Myocyte (in vitro differentiated cells): Measurements from ENCODE around the gene CFAP44. TPM values are rescaled to one million over a fixed set of nuclear protein-coding genes. Genes with fewer than 3 reads are reported as not detected.
"Not testable (repeated sequence)": the region's sequence is repeated elsewhere in the genome, so short reads cannot be mapped to it uniquely, and the experiment has no call there.

Source experiments
- DNase-seq: peaks from one replicate; pipeline ENCODE4 v3.0.0-alpha.2; 2012; ENCODE audit warnings: low read depth
- polyA plus RNA-seq: library from polyadenylated mRNA; unstranded; fragments of >200 nt; gene quantifications from one replicate; pipeline ENCODE4 v1.2.1, GENCODE V29; 2012; ENCODE audit warnings: missing spikeins
- total RNA-seq: library from RNA; depleted of rRNA; stranded (reverse); fragments of >200 nt; gene quantifications from 2 replicates; pipeline ENCODE4 v1.2.3, GENCODE V29; 2014

The CFAP44 gene, protein sequence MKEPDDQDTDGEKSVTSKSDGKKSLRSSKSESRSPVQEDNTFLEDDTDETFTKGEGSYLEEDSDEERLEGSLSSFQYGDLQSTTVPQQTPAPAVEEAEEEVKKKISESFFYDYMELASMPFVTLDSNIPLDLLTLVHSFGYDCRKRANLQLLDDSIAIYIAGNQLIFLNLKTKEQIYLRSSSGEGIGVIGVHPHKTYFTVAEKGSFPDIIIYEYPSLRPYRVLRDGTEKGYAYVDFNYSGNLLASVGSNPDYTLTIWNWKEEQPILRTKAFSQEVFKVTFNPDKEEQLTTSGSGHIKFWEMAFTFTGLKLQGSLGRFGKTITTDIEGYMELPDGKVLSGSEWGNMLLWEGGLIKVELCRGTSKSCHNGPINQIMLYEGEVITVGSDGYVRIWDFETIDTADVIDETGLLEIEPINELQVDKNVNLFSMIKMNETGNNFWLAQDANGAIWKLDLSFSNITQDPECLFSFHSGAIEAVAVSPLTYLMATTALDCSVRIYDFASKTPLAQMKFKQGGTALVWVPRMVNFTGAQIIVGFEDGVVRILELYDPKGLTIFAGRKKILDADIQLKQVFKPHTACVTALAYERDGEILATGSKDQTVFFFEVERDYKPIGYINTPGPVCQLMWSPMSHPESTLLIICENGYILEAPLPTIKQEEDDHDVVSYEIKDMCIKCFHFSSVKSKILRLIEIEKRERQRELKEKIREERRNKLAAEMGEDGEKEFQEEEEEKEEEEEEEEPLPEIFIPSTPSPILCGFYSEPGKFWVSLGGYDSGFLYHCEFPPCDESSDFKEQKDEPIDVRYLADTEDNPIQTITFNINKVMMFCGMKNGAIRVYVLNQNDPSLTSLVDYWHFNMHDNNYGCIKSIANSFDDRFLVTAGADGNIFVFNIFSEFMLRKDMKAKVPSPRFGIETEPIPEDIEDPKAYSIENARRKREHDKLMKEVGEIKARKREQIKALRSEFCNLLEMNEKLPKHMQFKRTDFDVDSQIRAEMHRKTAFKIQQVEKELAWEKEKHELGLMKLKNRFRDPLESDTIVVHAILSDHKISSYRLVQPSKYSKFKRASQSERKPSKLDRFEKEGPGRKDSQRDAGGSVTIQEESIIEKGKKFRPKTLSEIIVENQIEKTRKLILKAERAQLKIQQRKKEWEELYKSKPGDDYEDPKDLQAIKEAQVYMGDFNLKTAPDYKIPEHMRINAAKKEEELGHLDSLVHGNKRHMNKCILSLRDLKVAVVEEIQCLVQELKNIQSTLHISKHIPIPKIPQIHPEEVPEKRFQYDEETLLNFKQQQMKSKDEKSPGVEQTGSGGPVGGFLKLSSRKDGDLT (N-terminal part only)
- total RNA-seq, result 2.6 and 3.0 TPM in 2 replicates
- polyA plus RNA-seq, result 2.5 TPM

DNA sequence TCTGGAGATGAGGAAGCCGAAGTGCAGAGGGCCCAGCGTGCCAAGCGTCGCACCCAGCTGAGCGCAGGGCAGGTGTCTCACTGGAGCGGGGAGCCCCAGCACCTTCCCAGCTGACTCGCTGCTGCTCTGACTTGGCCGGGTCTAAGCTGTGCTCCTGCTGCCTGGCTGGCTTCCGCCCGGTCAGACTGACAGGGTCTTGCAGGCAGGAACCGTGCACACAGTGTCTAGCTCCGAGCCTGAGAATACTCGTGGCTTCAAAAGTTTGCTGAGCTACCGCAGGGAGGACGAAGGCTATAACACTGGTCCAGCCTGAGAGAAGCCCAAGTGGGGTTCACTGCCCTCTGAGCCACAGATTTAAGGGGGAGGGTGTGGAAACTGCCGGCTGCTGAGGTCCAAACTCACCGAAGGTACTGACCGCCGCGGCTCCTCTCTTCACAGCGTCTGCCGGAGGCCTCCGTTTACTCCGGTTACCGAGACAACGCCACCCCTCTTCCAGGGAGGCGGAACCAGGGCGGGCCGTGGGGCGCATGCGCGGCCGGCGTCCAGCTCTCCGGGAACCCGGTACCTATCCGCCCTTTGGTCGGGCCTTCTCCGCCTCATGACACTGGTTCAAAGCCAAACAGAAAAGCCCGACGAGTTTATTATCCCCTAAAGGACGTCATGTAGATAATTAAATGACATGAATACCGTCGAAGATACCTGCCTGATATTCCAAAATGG lies at the start of gene CFAP44:
CFAP44 (minus strand) TSS at position 443 of the 720 bp plus-strand sequence. CDS start 7,829 bp downstream, outside the sequence.
- DNase-seq, result no peak

DNA sequence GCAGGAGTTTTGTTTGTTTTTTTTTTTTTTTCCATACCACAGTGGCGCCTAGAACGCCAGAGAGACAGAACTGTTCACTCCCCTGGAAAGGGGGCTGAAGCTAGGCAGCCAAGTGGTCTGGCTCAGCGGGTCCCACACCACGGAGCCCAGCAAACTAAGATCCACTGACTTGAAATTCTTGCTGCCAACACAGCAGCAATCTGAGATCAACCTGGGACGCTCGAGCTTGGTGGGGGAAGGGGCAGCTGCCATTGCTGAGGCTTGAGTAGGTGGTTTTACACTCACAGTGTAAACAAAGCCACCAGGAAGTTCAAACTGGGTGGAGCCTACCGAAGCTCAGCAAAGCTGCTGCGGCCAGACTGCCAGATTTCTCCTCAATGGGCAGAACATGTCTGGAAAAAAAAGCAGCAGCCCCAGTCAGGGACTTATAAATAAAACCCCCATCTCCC lies 43.9 kb upstream of the CFAP44 start:
- no peak for DNase-seq

DNA sequence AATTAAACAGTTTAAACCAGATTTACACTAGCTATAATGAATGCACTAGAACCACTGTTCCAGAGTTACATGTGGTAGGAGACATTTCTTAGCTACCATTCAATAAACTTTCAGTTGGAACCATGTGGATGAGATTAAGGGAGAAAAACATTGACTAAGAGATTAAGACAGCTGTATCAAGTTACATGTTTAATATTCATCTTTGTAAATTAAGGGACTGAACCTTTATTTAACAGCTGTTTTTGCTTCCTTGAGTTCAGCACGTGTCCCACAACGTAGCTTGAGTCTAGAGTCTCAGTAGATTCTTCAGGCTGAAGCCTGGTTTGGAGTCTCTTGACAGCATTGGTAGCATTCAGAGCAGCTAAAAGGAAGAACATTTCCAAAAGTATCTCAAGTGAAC lies 27.2 kb upstream of the CFAP44 start:
- peak; percentile 2 for DNase-seq

DNA sequence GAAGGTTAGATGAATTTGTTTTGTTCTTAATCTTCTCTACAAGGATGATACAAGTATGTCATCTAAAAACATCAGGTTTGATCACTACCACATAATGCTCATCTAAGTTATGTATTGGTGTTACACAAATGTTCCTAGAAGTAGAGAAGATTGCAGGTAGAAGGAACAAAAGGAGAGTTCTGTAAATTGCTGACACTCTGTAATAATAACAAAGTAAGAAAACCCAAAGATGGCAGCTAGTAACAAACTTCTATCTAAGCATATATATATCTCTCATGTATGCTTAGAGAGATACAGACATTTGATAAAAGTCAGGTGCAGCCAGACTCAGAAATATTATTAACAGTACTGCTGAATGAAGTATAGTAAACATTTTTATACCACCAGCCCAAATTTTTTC lies 20.2 kb upstream of the CFAP44 start:
- no peak for DNase-seq

DNA sequence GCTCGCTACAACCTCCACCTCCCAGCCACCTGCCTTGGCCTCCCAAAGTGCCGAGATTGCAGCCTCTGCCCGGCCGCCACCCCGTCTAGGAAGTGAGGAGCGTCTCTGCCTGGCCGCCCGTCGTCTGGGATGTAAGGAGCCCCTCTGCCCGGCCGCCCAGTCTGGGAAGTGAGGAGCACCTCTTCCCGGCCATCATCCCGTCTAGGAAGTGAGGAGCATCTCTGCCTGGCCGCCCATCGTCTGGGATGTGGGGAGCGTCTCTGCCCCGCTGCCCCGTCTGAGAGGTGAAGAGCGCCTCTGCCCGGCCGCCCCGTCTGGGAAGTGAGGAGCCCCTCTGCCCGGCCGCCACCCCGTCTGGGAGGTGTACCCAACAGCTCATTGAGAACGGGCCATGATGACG lies 17.3 kb upstream of the CFAP44 start:
- not testable (repeated sequence) for DNase-seq

DNA sequence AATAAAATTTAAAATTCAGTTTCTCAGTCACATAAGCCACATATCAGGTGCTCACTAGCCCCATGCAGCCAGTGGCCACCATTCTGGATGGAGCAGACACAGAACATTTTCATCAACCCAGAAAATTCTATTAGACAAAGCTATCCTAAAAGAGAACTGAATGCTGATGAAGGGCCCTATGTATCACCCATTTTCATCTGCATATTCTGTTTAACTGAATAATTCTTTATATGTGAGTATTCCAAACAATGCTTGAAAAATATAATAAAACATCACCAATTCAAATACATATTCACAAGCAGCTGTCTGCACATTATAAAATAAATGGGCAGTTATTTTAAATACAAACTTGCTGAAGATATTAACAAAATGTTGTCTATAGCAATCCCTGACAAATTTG lies 14.2 kb upstream of the CFAP44 start:
- DNase-seq, result no peak

DNA sequence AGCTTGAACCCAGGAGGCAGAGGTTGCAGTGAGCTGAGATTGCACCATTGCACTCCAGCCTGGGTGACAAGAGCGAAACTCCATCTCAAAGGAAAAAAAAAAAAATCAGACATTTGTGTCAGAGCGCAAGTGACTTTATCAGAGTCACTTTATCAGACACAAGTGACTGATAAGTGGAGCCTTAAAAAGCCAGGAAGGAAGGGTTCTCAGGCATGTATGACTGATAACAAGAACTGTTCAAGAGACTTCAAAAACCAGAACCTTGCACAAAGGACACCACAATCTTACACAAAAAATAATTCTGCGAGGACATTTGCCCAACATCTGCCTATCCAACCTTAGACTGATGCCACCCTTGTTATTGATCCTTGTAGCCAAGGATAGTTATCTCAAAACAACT lies 13.3 kb upstream of the CFAP44 start:
- DNase-seq, result no peak

DNA sequence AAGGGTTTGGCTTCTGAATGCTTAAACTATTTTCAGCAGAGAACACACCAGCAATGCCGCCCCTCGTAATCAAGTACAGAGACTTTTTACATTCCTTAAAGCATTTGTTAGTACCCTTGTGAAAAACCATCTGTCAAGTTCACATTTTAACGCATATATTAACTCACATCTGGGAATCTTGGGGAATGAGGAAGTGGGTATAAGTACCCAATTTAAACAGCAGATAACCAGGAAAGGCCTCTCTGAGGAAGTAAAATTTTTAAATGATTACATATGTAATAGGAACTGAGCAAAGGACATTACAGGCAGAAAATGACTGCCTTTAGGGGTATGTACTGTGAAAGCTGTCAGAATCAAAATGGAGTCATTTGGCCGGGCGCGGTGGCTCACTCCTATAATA lies 12.8 kb upstream of the CFAP44 start:
- DNase-seq, result no peak

DNA sequence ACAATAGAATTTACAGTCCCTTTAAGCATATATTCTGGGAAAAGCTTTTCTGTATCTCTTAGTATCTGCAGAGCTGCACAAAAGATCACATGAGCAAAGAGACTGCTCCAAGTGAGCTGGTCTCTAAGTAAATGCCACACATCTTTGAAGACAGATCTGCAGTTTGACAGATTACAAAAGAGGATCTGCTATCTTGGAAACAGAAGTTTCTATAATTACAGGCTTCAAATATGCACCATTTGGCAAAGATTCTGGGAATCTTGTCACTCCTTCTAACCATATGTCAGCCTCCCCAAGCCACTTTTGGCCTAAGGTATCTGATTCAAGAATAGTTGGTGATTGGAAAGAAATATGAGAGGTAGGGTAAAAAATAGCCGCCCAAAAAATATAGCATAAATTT lies 9.6 kb upstream of the CFAP44 start:
- DNase-seq, result no peak

DNA sequence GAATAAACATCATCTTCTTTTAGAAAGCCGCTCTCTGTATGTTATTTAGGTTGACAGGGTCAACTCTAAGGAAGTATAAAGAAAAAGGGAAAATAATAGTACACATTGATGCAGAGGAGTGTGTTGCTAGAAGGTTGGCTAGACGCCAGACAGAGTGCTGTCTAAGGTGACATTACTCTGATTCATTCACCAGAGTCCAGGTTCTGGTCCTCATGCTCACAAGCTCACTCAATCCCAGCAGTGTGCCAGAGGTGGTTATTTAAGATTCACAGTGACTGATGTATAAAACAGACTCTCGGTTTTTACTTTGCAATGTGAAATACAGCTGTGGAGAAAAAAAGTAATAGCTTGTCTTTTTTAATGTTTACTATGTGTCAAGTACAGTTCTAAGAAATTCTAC lies 1.7 kb downstream of the CFAP44 start:
- no peak for DNase-seq

DNA sequence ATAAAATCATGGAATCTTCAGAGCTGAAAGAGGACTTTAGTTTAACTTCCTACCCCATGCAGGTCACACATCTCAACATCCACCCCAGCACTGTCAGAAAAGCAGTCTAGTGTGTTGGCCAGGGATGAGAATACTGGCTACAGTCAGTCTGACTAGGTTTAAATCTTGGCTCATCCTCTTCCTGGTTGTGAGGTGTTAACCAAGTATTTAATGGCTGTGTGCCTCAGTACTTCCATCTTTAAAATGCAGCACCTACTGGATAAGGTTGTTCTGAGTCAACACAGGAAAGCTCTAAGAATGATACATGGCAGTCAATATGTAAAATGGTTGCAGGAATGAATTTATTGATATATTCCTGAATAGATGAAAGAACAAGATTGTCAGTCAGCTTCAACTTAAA lies 3.1 kb downstream of the CFAP44 start:
- DNase-seq, result no peak

DNA sequence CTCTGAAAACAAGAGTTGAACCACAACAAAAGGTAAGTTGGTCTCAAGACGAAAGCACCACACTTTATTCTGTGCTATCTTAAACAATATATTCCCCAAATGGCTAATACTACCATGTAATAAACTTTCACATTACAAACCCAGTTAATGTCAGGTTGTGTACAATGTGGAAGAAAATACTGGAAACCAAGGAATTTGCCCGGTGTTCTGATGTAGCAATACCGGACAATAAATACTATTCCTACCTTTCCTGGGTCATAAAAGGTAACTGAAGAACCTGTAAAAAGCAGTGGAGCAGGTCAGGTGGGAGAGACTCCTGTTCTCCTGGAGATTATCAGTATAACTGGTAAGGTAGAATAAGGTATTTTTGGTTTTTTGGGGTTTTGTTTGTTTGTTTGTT lies 3.9 kb downstream of the CFAP44 start:
- DNase-seq, result no peak

DNA sequence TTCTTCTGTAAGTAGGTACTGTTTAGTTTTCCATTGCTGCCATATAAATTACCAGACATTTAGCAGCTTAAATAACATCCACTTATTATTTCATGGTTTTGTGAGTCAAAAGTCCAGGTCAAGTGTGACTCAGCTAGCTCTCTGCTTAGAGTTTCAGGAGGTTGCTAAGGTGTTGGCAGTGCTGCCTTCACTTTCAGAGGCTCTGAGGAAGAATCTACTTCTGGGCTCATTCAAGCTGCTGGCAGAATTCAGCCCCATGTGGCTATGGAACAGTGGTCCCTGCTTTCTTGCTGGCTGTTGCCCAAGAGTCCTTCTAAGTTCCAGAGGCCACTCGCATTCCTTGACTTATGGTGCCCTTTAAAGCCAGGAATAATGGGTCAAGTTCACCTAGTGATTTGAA lies 4.5 kb downstream of the CFAP44 start:
- DNase-seq, result no peak

DNA sequence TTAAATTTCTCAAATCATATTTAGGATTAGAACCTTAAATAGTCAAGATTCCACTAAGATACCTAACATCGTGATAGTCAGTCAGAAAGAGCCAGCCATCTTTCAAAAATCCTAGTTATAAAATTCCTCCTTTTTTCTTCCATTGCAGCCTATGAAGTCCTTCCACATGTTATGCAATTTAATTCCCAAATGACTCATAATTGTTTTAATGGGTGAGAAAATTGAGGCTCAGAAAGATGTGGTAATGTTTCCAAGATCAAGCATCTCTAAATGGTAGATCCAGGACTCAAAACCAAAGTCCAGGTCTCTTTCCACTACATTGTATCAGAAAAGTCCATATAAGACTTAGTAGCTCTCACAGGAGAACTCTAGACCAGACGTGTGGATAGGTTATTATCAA lies 9.5 kb downstream of the CFAP44 start:
- peak; percentile 5 for DNase-seq

DNA sequence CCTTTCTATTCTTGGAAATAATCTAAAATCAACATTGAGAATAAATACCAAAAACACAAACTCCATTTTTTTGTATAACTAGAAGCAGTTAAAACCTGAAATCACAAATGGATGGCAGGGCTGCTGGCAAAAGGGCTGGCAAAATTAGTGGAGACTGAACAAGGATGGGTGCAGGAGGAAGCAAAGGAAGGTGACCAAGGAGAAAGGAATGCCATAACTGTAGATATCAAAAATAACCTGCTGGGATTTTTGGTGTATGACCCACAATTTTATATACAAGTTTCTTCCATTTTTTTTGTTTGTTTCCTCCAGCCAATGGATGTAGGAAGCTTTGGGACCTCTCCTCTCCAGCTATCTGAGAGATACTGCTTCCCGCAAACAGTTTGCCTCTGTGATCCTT lies 12.7 kb downstream of the CFAP44 start:
- no peak for DNase-seq

DNA sequence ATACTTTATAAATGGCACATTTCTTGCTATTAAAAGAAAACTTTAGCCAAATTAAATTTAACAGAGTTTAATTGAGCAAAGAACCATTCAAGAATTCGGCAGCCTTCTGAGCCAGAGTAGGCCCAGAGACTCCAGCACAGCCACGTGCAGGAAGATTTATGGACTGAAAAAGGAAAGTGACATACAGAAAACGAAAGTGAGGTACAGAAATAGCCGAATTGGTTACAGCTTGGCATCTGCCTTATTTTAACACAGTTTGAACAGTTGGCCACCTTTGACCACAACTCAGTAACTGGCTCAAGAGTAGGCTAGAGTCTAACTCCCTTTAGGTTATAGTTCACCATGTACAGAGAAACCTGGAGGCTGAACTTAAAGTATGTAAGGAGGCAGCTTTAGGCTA lies 17.6 kb downstream of the CFAP44 start:
- no peak for DNase-seq

DNA sequence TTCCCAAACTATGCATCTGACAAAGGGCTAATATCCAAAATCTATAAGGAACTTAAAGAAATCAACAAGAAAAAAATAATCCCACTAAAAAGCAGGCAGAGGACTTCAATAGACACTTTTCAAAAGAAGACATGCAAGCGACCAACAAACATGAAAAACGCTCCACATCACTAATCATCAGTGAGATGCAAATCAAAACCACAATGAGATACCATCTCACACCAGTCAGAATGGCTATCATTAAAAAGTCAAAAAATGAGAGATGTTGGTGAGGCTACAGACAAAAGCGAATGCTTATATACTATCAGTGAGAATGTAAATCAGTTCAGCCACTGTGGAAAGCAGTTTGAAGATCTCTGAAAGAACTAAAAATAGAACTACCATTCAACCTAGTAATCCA lies 20.2 kb downstream of the CFAP44 start:
- no peak for DNase-seq

DNA sequence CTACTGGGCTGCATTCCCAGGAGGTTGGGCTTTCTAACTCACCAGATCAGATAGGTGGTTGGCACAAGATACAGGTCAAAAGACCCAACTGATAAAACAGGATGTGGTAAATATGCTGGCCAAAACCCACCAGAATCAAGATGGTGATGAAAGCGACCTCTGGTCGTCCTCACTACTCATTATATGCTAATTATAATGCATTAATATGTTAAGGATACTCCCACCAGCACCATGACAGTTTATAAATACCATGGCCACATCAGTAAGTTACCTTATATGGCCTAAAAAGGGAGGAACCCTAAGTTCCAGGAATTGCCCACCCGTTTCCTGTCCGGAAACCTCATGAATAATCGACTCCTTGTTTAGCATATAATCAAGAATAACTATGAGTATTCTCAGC lies 31.6 kb downstream of the CFAP44 start:
- no peak for DNase-seq

DNA sequence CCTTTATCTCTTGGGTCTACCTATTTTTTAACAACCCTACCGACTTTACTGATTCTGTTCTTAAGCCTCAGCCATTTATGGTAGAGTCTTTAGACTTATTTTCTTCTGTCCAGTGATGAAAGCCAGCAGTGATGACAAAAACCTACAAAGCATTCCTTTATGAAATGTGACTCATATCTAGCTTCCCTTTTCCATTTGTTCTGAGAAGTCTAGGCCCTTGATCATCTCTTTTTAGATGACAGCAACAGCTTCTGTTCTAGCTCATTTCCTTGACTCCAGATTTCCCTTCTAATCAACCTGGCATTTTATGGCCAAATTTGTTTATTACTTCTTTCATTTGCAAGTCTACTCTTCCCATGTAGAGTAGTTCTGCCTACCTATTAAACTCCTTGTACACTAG lies 36.1 kb downstream of the CFAP44 start:
- DNase-seq, result peak; percentile 22

DNA sequence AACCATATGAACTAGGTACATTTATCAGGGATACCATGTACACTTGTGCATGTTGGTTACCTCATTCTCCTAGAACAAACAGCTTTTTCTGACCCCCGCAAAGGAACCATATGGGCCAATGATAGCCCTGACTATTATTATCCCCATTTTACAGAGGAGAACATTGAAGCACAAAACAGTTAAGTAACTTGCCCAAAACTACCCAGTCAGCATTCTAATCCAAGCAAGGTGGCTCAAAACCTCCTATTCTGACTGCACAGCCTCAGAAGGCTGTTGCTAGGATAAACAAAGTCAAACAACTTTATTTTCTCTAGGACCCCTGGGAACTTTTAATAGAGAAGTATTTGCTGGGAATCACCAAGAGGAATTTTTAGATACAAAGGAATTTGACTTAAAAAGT lies 36.7 kb downstream of the CFAP44 start:
- no peak for DNase-seq
